ENCODE results near the gene EPB41.
A peak's percentile ranks its signal among the peaks of the same experiment; 100 is the strongest.

Gene EPB41

GRCh38 chr1:28909198-28909597 is 5.2 kb upstream of the EPB41 start:
- TF ChIP-seq, protein P1, sequence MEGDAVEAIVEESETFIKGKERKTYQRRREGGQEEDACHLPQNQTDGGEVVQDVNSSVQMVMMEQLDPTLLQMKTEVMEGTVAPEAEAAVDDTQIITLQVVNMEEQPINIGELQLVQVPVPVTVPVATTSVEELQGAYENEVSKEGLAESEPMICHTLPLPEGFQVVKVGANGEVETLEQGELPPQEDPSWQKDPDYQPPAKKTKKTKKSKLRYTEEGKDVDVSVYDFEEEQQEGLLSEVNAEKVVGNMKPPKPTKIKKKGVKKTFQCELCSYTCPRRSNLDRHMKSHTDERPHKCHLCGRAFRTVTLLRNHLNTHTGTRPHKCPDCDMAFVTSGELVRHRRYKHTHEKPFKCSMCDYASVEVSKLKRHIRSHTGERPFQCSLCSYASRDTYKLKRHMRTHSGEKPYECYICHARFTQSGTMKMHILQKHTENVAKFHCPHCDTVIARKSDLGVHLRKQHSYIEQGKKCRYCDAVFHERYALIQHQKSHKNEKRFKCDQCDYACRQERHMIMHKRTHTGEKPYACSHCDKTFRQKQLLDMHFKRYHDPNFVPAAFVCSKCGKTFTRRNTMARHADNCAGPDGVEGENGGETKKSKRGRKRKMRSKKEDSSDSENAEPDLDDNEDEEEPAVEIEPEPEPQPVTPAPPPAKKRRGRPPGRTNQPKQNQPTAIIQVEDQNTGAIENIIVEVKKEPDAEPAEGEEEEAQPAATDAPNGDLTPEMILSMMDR (IDR thresholded peaks at IDR 0.05; ENCODE audit: low read depth, low read length) = no peak
- TF ChIP-seq EZH2phosphoT487 (IDR thresholded peaks at IDR 0.05; ENCODE audit: low read depth) = no peak
- no peak overlapping the region for H3K27ac ChIP-seq (ENCODE audit: low read length)
- H2AFZ ChIP-seq (ENCODE audit: low read depth, low read length) = no peak overlapping the region

GRCh38 chr1:28910379-28911115 is 3.8 kb upstream of the EPB41 start:
- TF ChIP-seq, protein P1 (IDR thresholded peaks at IDR 0.05; ENCODE audit: low read depth, low read length) = no peak
- no peak for TF ChIP-seq EZH2phosphoT487 (IDR thresholded peaks at IDR 0.05; ENCODE audit: low read depth)
- Histone ChIP-seq H3K36me3 (replicated peaks; ENCODE audit: low read depth, low read length) (no peaks in the 10 kb centered on the region), H2AFZ (ENCODE audit: low read depth, low read length) (no peak overlapping the region), H3K79me2 (ENCODE audit: low read length) (peaks cover 9% of the 10 kb centered on the region), H3K4me2 (ENCODE audit: low read length) (no peak overlapping the region), H3K9ac (ENCODE audit: low read length) (no peak overlapping the region), H3K27me3 (ENCODE audit: low read depth, low read length) (no peaks in the 10 kb centered on the region), H3K4me3 (ENCODE audit: low read length) (no peak overlapping the region), H3K9me3 (ENCODE audit: insufficient read depth, low read length) (no peaks in the 10 kb centered on the region), H4K20me1 (ENCODE audit: insufficient read depth, low read length) (peaks cover 11% of the 10 kb centered on the region; the same call in 1 of the 2 replicates), H3K27ac (ENCODE audit: low read length) (no peak overlapping the region), H3K4me1 (ENCODE audit: low read length) (peaks cover 10% of the 10 kb centered on the region)

More at GRCh38 chr1:28909198-28909597, 5.2 kb upstream of the EPB41 start:
- Histone ChIP-seq H3K27me3 (ENCODE audit: low read depth, low read length) (no peaks in the 10 kb centered on the region), H3K36me3 (replicated peaks; ENCODE audit: low read depth, low read length) (peaks cover 2% of the 10 kb centered on the region), H3K4me3 (ENCODE audit: low read length) (no peak overlapping the region), H3K9ac (ENCODE audit: low read length) (no peak overlapping the region), H4K20me1 (ENCODE audit: insufficient read depth, low read length) (peaks cover 5% of the 10 kb centered on the region; the same call in 1 of the 2 replicates), H3K4me2 (ENCODE audit: low read length) (no peak overlapping the region), H3K4me1 (ENCODE audit: low read length) (peaks cover 6% of the 10 kb centered on the region), H3K79me2 (ENCODE audit: low read length) (peaks cover 2% of the 10 kb centered on the region), H3K9me3 (ENCODE audit: insufficient read depth, low read length) (no peaks in the 10 kb centered on the region)

GRCh38 chr1:28913786-28914227 is 562 bp upstream of the EPB41 start:
- Histone ChIP-seq H2AFZ (ENCODE audit: low read depth, low read length) (0 out of 2 replicates have a peak overlapping the region, but pooled peaks have one; percentile 7), H3K27me3 (ENCODE audit: low read depth, low read length) (no peaks in the 10 kb centered on the region), H3K36me3 (replicated peaks; ENCODE audit: low read depth, low read length) (no peaks in the 10 kb centered on the region), H3K27ac (ENCODE audit: low read length) (no peak overlapping the region), H3K9ac (ENCODE audit: low read length) (peak overlapping the region; percentile 34; the same call in 1 of the 2 replicates), H4K20me1 (ENCODE audit: insufficient read depth, low read length) (peaks cover 22% of the 10 kb centered on the region), H3K4me3 (ENCODE audit: low read length) (peak overlapping the region; percentile 92), H3K4me1 (ENCODE audit: low read length) (peaks cover 13% of the 10 kb centered on the region), H3K9me3 (ENCODE audit: insufficient read depth, low read length) (no peaks in the 10 kb centered on the region), H3K79me2 (ENCODE audit: low read length) (peaks cover 40% of the 10 kb centered on the region), H3K4me2 (ENCODE audit: low read length) (peak overlapping the region; percentile 94)
- TF ChIP-seq, protein P1 (IDR thresholded peaks at IDR 0.05; ENCODE audit: low read depth, low read length) = no peak
- TF ChIP-seq EZH2phosphoT487 (IDR thresholded peaks at IDR 0.05; ENCODE audit: low read depth) = no peak

- Histone ChIP-seq H3K4me3 (ENCODE audit: low read length) (peak overlapping the region; percentile 92), H3K27me3 (ENCODE audit: low read depth, low read length) (no peaks in the 10 kb centered on the region), H4K20me1 (ENCODE audit: insufficient read depth, low read length) (peaks cover 22% of the 10 kb centered on the region), H3K4me1 (ENCODE audit: low read length) (peaks cover 13% of the 10 kb centered on the region), H3K9ac (ENCODE audit: low read length) (peak overlapping the region; percentile 56), H3K4me2 (ENCODE audit: low read length) (peak overlapping the region; percentile 94), H3K79me2 (ENCODE audit: low read length) (peaks cover 50% of the 10 kb centered on the region), H2AFZ (ENCODE audit: low read depth, low read length) (0 out of 2 replicates have a peak overlapping the region, but pooled peaks have one; percentile 68), H3K27ac (ENCODE audit: low read length) (no peak overlapping the region), H3K9me3 (ENCODE audit: insufficient read depth, low read length) (no peaks in the 10 kb centered on the region), H3K36me3 (replicated peaks; ENCODE audit: low read depth, low read length) (no peaks in the 10 kb centered on the region)
- TF ChIP-seq, protein P1 (IDR thresholded peaks at IDR 0.05; ENCODE audit: low read depth, low read length) = no peak
- TF ChIP-seq EZH2phosphoT487 (IDR thresholded peaks at IDR 0.05; ENCODE audit: low read depth) = no peak
Observed at GRCh38 chr1:28915031-28915895, 894 bp downstream of the EPB41 start.
